Measurements from ENCODE around the gene TMEM94.
A peak's percentile ranks its signal among the peaks of the same experiment; 100 is the strongest.

Gene TMEM94

GRCh38 chr17:75539967-75540729, 83.7 kb downstream of the TMEM94 start:
- peaks cover 67% of the 10 kb centered on the region for H3K36me3 ChIP-seq
- no peaks in the 10 kb centered on the region for H3K27me3 ChIP-seq (ENCODE audit: insufficient read depth, low read depth, severe bottlenecking)

GRCh38 chr17:75540923-75541503, 84.6 kb downstream of the TMEM94 start:
- TF ChIP-seq CTCF (IDR thresholded peaks at IDR 0.05; ENCODE audit: low read depth, low read length) = no peak
- H3K27me3 ChIP-seq (ENCODE audit: insufficient read depth, low read depth, severe bottlenecking) = no peaks in the 10 kb centered on the region
- H3K36me3 ChIP-seq = peaks cover 69% of the 10 kb centered on the region
- H3K27ac ChIP-seq = peak overlapping the region; percentile 46
- no peak for DNase-seq
- no peaks in the 10 kb centered on the region for H3K9me3 ChIP-seq (ENCODE audit: severe bottlenecking)
- no peak overlapping the region for H3K4me3 ChIP-seq (ENCODE audit: low read depth, low read length)

More at GRCh38 chr17:75539967-75540729, 83.7 kb downstream of the TMEM94 start:
- peak overlapping the region; percentile 46 for H3K27ac ChIP-seq
- H3K4me3 ChIP-seq (ENCODE audit: low read depth, low read length) = no peak overlapping the region
- H3K9me3 ChIP-seq (ENCODE audit: severe bottlenecking) = no peaks in the 10 kb centered on the region
- no peak for TF ChIP-seq CTCF (IDR thresholded peaks at IDR 0.05; ENCODE audit: low read depth, low read length)
- DNase-seq = peak; percentile 38

- H3K9me3 ChIP-seq (ENCODE audit: severe bottlenecking) = no peaks in the 10 kb centered on the region
- TF ChIP-seq CTCF (IDR thresholded peaks at IDR 0.05; ENCODE audit: low read depth, low read length) = no peak
- DNase-seq = peak; percentile 15
- peak overlapping the region; percentile 23; the same call in 1 of the 2 replicates for H3K27ac ChIP-seq
- peaks cover 74% of the 10 kb centered on the region for H3K36me3 ChIP-seq
- no peak overlapping the region for H3K4me3 ChIP-seq (ENCODE audit: low read depth, low read length)
- no peaks in the 10 kb centered on the region for H3K27me3 ChIP-seq (ENCODE audit: insufficient read depth, low read depth, severe bottlenecking)
Observed at GRCh38 chr17:75542229-75542628, 85.8 kb downstream of the TMEM94 start.

DNA sequence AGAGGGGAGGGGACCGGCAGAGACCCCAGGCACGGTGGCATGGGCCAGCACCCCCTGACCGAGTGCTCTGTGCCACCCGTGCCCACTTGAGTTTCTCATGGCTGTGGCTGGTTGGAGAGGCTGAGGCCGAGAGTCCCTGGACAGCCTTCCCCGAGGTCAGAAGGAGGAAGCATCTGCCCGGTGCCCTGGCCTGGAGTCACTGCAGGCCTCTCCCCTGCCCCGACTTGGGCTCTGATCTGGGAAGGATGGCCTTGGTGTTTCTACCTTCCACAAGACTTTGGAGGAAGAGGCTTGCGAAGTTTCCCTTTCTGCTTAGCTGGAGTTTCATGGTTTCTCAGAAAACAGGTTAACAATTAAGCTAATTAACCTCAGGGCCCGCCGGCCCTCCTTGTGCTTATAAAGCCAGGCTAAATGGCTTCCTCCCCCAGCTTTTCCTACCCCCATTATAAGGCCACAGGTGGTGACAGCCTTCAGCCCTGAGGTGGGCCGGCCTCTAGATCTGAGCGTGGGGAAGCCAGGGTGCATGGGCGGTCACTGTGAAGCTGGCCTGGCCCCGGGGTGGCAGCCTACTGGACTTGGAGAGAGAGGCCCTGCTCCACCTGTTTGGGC, 86.4 kb downstream of the TMEM94 start:
- Histone ChIP-seq H3K4me3 (ENCODE audit: low read depth, low read length) (no peak overlapping the region), H3K27me3 (ENCODE audit: insufficient read depth, low read depth, severe bottlenecking) (no peaks in the 10 kb centered on the region), H3K36me3 (peaks cover 76% of the 10 kb centered on the region), H3K27ac (peak overlapping the region; percentile 23; the same call in 1 of the 2 replicates), H3K9me3 (ENCODE audit: severe bottlenecking) (no peaks in the 10 kb centered on the region)
- TF ChIP-seq CTCF (IDR thresholded peaks at IDR 0.05; ENCODE audit: low read depth, low read length) = no peak
- DNase-seq = peak; percentile 10

DNA sequence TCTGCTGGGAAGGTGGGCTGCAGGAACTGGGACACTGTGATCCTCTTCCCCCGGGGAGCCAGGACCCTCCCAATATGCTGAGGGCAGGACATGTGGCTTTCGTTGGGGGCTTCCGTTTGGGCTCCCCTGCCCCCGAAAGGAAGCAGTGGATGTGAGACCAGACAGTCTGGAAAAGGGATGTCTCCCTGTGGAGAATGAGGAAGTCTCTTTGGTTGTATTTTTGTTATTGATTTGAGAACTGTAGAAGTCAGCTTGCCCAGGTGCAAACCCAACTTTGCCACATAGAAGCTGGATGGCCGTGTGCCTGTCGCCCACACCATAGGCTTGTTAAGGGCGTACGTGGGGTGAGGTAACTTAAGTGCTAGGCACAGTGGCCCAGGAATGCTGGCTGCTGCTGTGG, 87.8 kb downstream of the TMEM94 start:
- Histone ChIP-seq H3K4me3 (ENCODE audit: low read depth, low read length) (no peak overlapping the region), H3K9me3 (ENCODE audit: severe bottlenecking) (no peaks in the 10 kb centered on the region), H3K27me3 (ENCODE audit: insufficient read depth, low read depth, severe bottlenecking) (no peaks in the 10 kb centered on the region), H3K36me3 (peaks cover 77% of the 10 kb centered on the region), H3K27ac (peak overlapping the region; percentile 17; the same call in 1 of the 2 replicates)
- TF ChIP-seq CTCF (IDR thresholded peaks at IDR 0.05; ENCODE audit: low read depth, low read length) = no peak
- DNase-seq = no peak

Data from WERI-Rb-1 (cell line).